ENCODE data around the gene NUDT3.
"Not testable (repeated sequence)": the region's sequence is repeated elsewhere in the genome, so short reads cannot be mapped to it uniquely, and the experiment has no call there.

NUDT3 gene

DNA sequence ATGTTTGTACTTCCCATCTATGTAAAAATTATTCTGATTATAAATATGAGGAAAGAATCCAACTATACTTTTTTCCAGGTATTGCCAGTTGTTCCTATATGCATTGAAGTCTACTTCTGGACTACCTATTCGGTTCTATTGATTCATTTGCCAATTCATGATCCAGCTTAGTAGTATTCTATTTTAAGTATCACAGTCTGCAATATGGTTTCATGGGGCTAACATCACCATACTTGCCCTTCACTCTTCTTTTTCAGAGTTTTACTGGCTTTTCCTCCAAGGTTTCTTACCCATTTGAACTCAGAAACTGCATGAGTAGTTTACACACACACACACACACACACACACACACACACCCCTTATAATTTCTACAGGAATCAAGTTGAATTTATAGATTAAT lies 34.5 kb downstream of the NUDT3 start:
- no peaks in the 10 kb centered on the region for H3K36me3 ChIP-seq
- TF ChIP-seq, protein P1, sequence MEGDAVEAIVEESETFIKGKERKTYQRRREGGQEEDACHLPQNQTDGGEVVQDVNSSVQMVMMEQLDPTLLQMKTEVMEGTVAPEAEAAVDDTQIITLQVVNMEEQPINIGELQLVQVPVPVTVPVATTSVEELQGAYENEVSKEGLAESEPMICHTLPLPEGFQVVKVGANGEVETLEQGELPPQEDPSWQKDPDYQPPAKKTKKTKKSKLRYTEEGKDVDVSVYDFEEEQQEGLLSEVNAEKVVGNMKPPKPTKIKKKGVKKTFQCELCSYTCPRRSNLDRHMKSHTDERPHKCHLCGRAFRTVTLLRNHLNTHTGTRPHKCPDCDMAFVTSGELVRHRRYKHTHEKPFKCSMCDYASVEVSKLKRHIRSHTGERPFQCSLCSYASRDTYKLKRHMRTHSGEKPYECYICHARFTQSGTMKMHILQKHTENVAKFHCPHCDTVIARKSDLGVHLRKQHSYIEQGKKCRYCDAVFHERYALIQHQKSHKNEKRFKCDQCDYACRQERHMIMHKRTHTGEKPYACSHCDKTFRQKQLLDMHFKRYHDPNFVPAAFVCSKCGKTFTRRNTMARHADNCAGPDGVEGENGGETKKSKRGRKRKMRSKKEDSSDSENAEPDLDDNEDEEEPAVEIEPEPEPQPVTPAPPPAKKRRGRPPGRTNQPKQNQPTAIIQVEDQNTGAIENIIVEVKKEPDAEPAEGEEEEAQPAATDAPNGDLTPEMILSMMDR (IDR thresholded peaks at IDR 0.05), result no peak
- H3K4me3 ChIP-seq (ENCODE audit: low read depth in 1 of 2, low read length in 1 of 2), result no peak overlapping the region
- no peaks in the 10 kb centered on the region for H3K9me3 ChIP-seq
- peaks cover 5 to 11% of the 10 kb centered on the region in 2 experiments for H3K4me1 ChIP-seq (ENCODE audit: control insufficient read depth in 1 of 2, insufficient read depth in 1 of 2, low read depth in 1 of 2, low read length in 1 of 2)
- H3K27ac ChIP-seq, result no peak overlapping the region
- no peaks in the 10 kb centered on the region for H3K27me3 ChIP-seq

DNA sequence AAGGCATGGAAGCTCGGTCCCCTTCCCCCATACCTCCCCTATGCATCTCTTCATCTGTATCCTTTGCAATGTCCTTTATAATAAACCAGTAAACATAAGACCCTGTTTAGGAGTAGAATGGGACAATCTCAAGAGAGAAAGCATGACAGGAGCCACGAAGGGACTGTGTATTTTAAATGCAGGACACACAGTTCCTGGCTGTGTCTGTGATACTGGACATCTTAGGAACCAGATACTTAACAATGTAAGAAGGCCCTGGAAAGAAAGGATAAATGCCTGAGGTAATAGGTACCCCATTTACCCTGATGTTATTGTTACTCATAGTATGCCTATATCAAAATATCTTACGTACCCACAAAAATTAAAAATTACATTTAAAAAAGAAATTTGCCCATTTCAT lies 36.6 kb downstream of the NUDT3 start:
- Histone ChIP-seq H3K27me3 (no peaks in the 10 kb centered on the region), H3K4me3 (ENCODE audit: low read depth in 1 of 2, low read length in 1 of 2) (no peak overlapping the region), H3K36me3 (no peaks in the 10 kb centered on the region), H3K4me1 (ENCODE audit: control insufficient read depth in 1 of 2, insufficient read depth in 1 of 2, low read depth in 1 of 2, low read length in 1 of 2) (peaks cover 7 to 21% of the 10 kb centered on the region in 2 experiments), H3K9me3 (no peaks in the 10 kb centered on the region), H3K27ac (peak overlapping the region; percentile 18)
- TF ChIP-seq, protein P1 (IDR thresholded peaks at IDR 0.05), result no peak

DNA sequence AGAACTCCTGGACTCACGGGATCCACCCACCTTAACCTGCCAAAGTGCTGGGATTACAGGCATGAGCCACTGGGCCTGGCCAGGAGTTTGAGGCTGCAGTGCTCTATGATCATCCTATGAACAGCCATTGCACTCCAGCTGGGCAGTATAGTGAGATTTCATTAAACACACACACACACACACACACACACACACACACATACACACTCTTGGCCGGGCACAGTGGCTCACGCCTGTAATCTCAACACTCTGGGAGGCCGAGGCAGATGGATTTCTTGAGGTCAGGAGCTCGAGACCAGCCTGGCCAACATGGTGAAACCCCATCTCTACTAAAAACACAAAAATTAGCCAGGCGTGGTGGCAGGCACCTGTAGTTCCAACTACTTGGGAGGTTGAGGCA lies 38.2 kb downstream of the NUDT3 start:
- H3K4me1 ChIP-seq (ENCODE audit: control insufficient read depth in 1 of 2, insufficient read depth in 1 of 2, low read depth in 1 of 2, low read length in 1 of 2), result peaks cover 19 to 37% of the 10 kb centered on the region in 2 experiments
- not testable (repeated sequence) for H3K27ac ChIP-seq; H3K27me3 ChIP-seq; H3K36me3 ChIP-seq; H3K4me3 ChIP-seq (ENCODE audit: low read depth in 1 of 2, low read length in 1 of 2); H3K9me3 ChIP-seq

GRCh38 chr6:34353530-34353929 lies 38.9 kb downstream of the NUDT3 start:
- peak overlapping the region; percentile 47 for H3K27ac ChIP-seq
- not testable (repeated sequence) for H3K4me3 ChIP-seq (ENCODE audit: low read depth in 1 of 2, low read length in 1 of 2); H3K36me3 ChIP-seq; H3K27me3 ChIP-seq; H3K9me3 ChIP-seq
- H3K4me1 ChIP-seq (ENCODE audit: control insufficient read depth in 1 of 2, insufficient read depth in 1 of 2, low read depth in 1 of 2, low read length in 1 of 2), result peaks cover 20 to 37% of the 10 kb centered on the region in 2 experiments

- Histone ChIP-seq H3K27me3 (no peaks in the 10 kb centered on the region), H3K4me3 (ENCODE audit: low read depth in 1 of 2, low read length in 1 of 2) (no peak overlapping the region), H3K4me1 (ENCODE audit: control insufficient read depth in 1 of 2, insufficient read depth in 1 of 2, low read depth in 1 of 2, low read length in 1 of 2) (peaks cover 20 to 37% of the 10 kb centered on the region in 2 experiments), H3K27ac (peak overlapping the region; percentile 40), H3K9me3 (no peaks in the 10 kb centered on the region), H3K36me3 (no peaks in the 10 kb centered on the region)
- TF ChIP-seq, protein P1 (IDR thresholded peaks at IDR 0.05), result no peak
Measured at GRCh38 chr6:34352305-34352937, 40.0 kb downstream of the NUDT3 start.

DNA sequence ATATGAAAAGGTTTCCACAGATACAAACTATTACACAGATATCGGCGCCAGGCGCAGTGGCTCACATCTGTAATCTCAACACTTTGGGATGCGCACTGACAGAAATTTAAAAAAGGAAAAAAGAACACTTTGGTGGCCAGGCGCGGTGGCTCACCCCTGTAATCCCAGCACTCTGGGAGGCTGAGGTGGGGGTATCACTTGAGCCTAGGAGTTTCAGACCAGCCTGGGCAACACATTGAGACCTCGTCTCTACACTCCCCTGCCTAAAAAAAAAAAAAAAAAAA lies 41.6 kb downstream of the NUDT3 start:
- Histone ChIP-seq H3K4me3 (ENCODE audit: low read depth in 1 of 2, low read length in 1 of 2) (no peak overlapping the region), H3K9me3 (no peaks in the 10 kb centered on the region), H3K27ac (peak overlapping the region; percentile 73), H3K27me3 (no peaks in the 10 kb centered on the region), H3K4me1 (ENCODE audit: control insufficient read depth in 1 of 2, insufficient read depth in 1 of 2, low read depth in 1 of 2, low read length in 1 of 2) (peaks cover 20 to 44% of the 10 kb centered on the region in 2 experiments), H3K36me3 (no peaks in the 10 kb centered on the region)
- TF ChIP-seq, protein P1 (IDR thresholded peaks at IDR 0.05), result no peak
